ENCODE measurements around the gene JAM2. TPM values are rescaled to one million over a fixed set of nuclear protein-coding genes. Genes with fewer than 3 reads are reported as not detected.

JAM2 gene
- total RNA-seq, 1 experiment from 2014 or later: 2.6 TPM

DNA sequence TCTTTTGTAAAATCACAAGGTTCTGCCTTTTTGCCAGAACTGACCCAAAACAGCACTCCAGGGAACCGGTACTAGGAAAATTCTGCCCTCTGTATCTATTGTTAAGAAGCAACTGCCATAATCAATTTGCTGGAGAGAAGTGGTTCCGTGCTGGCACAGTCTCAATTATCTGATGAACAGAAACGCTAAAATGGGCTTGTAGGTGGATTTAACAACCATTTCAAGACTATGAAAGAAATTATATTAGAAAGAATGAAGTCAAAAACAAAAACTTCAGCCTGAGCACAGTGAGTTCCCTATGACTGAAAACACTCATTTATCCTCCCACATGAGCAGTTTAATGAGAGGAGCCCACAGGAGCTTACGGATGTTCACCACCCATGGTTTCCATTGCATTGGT is 4.4 kb downstream of the JAM2 start:
- no peak overlapping the region for H3K4me3 Mint-ChIP-seq
- H3K23me2 ChIP-seq (ENCODE audit: insufficient read length, low read depth, low read length, poor library complexity, severe bottlenecking): peaks cover 12% of the 10 kb centered on the region
- no peaks in the 10 kb centered on the region; a peak in 1 of 7 replicates for H3K36me3 Mint-ChIP-seq (ENCODE audit: insufficient read depth in 1 of 3, low read depth in 3 of 3)
- no peaks in the 10 kb centered on the region for H3K79me2 ChIP-seq (ENCODE audit: insufficient read depth, low read length)
- no peak overlapping the region for H3K9ac ChIP-seq (ENCODE audit: extremely low read depth, insufficient read length, low read length)
- H3K27ac Mint-ChIP-seq: no peak overlapping the region
- H3K4me1 ChIP-seq (ENCODE audit: insufficient read depth, low read length): no peaks in the 10 kb centered on the region
- TF ChIP-seq CTCF (conservative IDR thresholded peaks at IDR 0.05): no peak
- no peaks in the 10 kb centered on the region for H3K9me3 ChIP-seq (ENCODE audit: control insufficient read depth, low read depth, low read length)
- no peak overlapping the region for H4K5ac ChIP-seq (ENCODE audit: insufficient read length, low read depth, low read length)
- no peaks in the 10 kb centered on the region for H3K9me3 Mint-ChIP-seq
- WGBS (ENCODE audit: extremely low coverage, insufficient read length, low lambda C conversion rate): no CpG with 5 or more reads among the region's 4 CpGs
- no peaks in the 10 kb centered on the region for H4K20me1 ChIP-seq (ENCODE audit: control insufficient read depth, insufficient read depth, insufficient read length)
- H4K8ac ChIP-seq (replicated peaks; ENCODE audit: insufficient read length, low read depth, low read length): no peak overlapping the region
- H3K23ac ChIP-seq (ENCODE audit: insufficient read length, low read depth, low read length): no peak overlapping the region
- H2AK5ac ChIP-seq (ENCODE audit: insufficient read length, low read length): no peak overlapping the region
- H3K4ac ChIP-seq (ENCODE audit: low read depth, low read length): no peak overlapping the region
- no peak overlapping the region for H3K27ac ChIP-seq (ENCODE audit: insufficient read length, low read depth, low read length)
- H3K18ac ChIP-seq (ENCODE audit: insufficient read length, low read depth, low read length): no peak overlapping the region
- no peak overlapping the region for H3K4me2 ChIP-seq (ENCODE audit: insufficient read depth, insufficient read length, low read length)
- H2BK12ac ChIP-seq (ENCODE audit: insufficient read length, low read depth, low read length): no peak overlapping the region
- no peak overlapping the region for H2BK5ac ChIP-seq (ENCODE audit: insufficient read length, low read length)
- H3K27me3 ChIP-seq (ENCODE audit: insufficient read depth, low read length): peaks cover 2% of the 10 kb centered on the region; the same call in 1 of the 2 replicates
- peaks cover 17 to 24% of the 10 kb centered on the region in 2 experiments for H3K4me1 Mint-ChIP-seq
- no peak overlapping the region for H2AFZ ChIP-seq (ENCODE audit: low read length)
- no peak overlapping the region for H2BK15ac ChIP-seq (ENCODE audit: low read depth, low read length)
- no peak overlapping the region for H4K91ac ChIP-seq (ENCODE audit: insufficient read length, low read depth, low read length)
- H2BK120ac ChIP-seq (ENCODE audit: low read depth, low read length, poor library complexity, severe bottlenecking): no peak overlapping the region
- no peaks in the 10 kb centered on the region for H3K79me1 ChIP-seq (ENCODE audit: insufficient read depth, low read depth, low read length, poor library complexity, severe bottlenecking)
- H3K56ac ChIP-seq (ENCODE audit: insufficient read length, low read depth, low read length): no peak overlapping the region
- H3T11ph ChIP-seq (ENCODE audit: low read length): no peak overlapping the region
- H3K14ac ChIP-seq (ENCODE audit: insufficient read depth, low read length): no peak overlapping the region
- no peak for DNase-seq
- peaks cover 37% of the 10 kb centered on the region for H3K27me3 Mint-ChIP-seq (ENCODE audit: low read depth)
- no peak overlapping the region for H2BK20ac ChIP-seq (ENCODE audit: low read depth, low read length, poor library complexity, severe bottlenecking)
